DOHH2 (cell line): ENCODE results near the gene DHRS4.

ENCODE experiments used
- H3F3A ChIP-seq: fragments of 200-600 bp; sonication (generic), shearing (Covaris generic); 2 replicates; pipeline ENCODE4 v1.6.0; 2016; ENCODE audit warnings: antibody characterized with exemption, mild to moderate bottlenecking; ENCODE audit not compliant: control insufficient read depth, insufficient read depth
- H3K27ac ChIP-seq: fragments of 200-600 bp; sonication (generic); 2 replicates; pipeline ENCODE4 v1.5.1; 2014; ENCODE audit warnings: low read depth, mild to moderate bottlenecking, low read length, moderate library complexity
- H3K27me3 ChIP-seq: fragments of 200-600 bp; sonication (generic); 2 replicates; pipeline ENCODE4 v1.6.1; 2014; ENCODE audit warnings: mild to moderate bottlenecking, low read length, mixed read lengths; ENCODE audit not compliant: control insufficient read depth
- H3K36me3 ChIP-seq: fragments of 200-600 bp; sonication (generic); 2 replicates; pipeline ENCODE4 v1.6.1; 2014; ENCODE audit warnings: mild to moderate bottlenecking, low read length, moderate library complexity, mixed read lengths; ENCODE audit not compliant: control insufficient read depth
- H3K4me1 ChIP-seq: fragments of 200-600 bp; sonication (generic); 2 replicates; pipeline ENCODE4 v1.6.1; 2014; ENCODE audit warnings: mild to moderate bottlenecking, low read length, mixed read lengths; ENCODE audit not compliant: control insufficient read depth
- H3K4me2 ChIP-seq: fragments of 200-600 bp; sonication (generic); 2 replicates; pipeline ENCODE4 v1.6.0; 2014; ENCODE audit warnings: mild to moderate bottlenecking, low read length, moderate library complexity
- H3K4me3 ChIP-seq: fragments of 200-600 bp; sonication (generic); 2 replicates; pipeline ENCODE4 v1.5.1; 2014; ENCODE audit warnings: mild to moderate bottlenecking, low read length, mixed read lengths
- H3K79me2 ChIP-seq: fragments of 200-600 bp; sonication (generic); 2 replicates; pipeline ENCODE4 v1.6.1; 2014; ENCODE audit warnings: mild to moderate bottlenecking, low read length, mixed read lengths; ENCODE audit not compliant: control insufficient read depth
- H3K9me2 ChIP-seq: fragments of 200-600 bp; sonication (generic); replicated peaks from 2 replicates; pipeline ENCODE4 v1.6.1; 2014; ENCODE audit warnings: mild to moderate bottlenecking, low read length, mixed read lengths; ENCODE audit not compliant: control insufficient read depth
- H3K9me3 ChIP-seq: fragments of 200-600 bp; sonication (generic); 2 replicates; pipeline ENCODE4 v1.6.1; 2014; ENCODE audit warnings: antibody characterized with exemption, low read length, mixed read lengths; ENCODE audit not compliant: control insufficient read depth, insufficient read depth
- H4K20me1 ChIP-seq: fragments of 200-600 bp; sonication (generic); 2 replicates; pipeline ENCODE4 v1.6.0; 2014; ENCODE audit warnings: low read depth, mild to moderate bottlenecking, antibody characterized with exemption, low read length, moderate library complexity; ENCODE audit not compliant: control insufficient read depth, insufficient read depth
- EZH2phosphoT487 ChIP-seq: fragments of 200-600 bp; sonication (generic); IDR thresholded peaks from 2 replicates; pipeline ENCODE4 v1.6.1; 2017; ENCODE audit warnings: borderline replicate concordance, mild to moderate bottlenecking, antibody characterized with exemption, low read length, moderate library complexity, mixed read lengths
- TF ChIP-seq, protein P1 (sequence below): fragments of 200-600 bp; sonication (generic); IDR thresholded peaks from one replicate; pipeline ENCODE4 v1.5.1; 2014; ENCODE audit warnings: antibody characterized with exemption, mild to moderate bottlenecking, low read depth, low read length; ENCODE audit not compliant: poor library complexity, severe bottlenecking

The DHRS4 gene

DNA sequence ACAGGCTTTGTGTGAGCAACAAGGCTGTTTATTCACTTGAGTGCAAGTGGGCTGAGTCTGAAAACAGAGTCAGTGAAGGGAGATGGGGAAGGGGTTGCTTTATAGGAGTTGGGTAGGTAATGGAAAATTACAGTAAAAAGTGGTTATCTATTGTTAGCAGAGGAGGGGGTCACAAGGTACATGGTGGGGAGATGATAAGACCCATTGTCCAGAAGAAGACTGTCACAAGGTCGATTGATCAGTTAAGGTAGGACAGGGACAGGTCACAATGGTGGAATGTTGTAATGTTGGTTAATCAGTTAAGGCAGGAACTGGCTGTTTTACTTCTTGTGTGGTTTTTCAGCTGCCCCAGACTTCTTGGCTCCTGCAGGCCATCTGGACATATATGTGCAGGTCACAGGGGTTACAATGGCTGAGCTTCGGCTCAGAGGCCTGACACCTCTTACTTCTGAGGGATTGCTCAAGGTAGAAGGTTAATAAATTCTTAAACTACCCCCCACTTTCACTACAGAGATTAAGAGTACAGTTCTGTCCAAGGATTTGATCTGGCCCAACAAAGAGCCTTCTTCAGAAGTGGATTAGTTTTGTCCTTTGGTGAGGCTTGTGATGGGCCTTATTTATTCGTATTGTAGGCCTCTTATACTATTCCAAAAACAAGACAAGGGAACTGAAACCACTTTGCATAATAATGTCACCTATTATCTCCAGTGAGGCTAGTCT is 13.8 kb upstream of the DHRS4 start:
- H3K27ac ChIP-seq: no peak overlapping the region
- TF ChIP-seq, protein P1, sequence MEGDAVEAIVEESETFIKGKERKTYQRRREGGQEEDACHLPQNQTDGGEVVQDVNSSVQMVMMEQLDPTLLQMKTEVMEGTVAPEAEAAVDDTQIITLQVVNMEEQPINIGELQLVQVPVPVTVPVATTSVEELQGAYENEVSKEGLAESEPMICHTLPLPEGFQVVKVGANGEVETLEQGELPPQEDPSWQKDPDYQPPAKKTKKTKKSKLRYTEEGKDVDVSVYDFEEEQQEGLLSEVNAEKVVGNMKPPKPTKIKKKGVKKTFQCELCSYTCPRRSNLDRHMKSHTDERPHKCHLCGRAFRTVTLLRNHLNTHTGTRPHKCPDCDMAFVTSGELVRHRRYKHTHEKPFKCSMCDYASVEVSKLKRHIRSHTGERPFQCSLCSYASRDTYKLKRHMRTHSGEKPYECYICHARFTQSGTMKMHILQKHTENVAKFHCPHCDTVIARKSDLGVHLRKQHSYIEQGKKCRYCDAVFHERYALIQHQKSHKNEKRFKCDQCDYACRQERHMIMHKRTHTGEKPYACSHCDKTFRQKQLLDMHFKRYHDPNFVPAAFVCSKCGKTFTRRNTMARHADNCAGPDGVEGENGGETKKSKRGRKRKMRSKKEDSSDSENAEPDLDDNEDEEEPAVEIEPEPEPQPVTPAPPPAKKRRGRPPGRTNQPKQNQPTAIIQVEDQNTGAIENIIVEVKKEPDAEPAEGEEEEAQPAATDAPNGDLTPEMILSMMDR: no peak
- no peak for TF ChIP-seq EZH2phosphoT487
- H3K9me2 ChIP-seq: no peaks in the 10 kb centered on the region
- H3K4me1 ChIP-seq: no peaks in the 10 kb centered on the region
- no peak overlapping the region for H3K4me2 ChIP-seq
- H3K79me2 ChIP-seq: peaks cover 4% of the 10 kb centered on the region
- H3K4me3 ChIP-seq: no peak overlapping the region
- H3K9me3 ChIP-seq: no peaks in the 10 kb centered on the region
- H4K20me1 ChIP-seq: no peaks in the 10 kb centered on the region
- H3K27me3 ChIP-seq: no peaks in the 10 kb centered on the region
- no peaks in the 10 kb centered on the region for H3K36me3 ChIP-seq
- no peaks in the 10 kb centered on the region for H3F3A ChIP-seq

- Histone ChIP-seq H3K4me1 (no peaks in the 10 kb centered on the region), H3K79me2 (peaks cover 8% of the 10 kb centered on the region), H4K20me1 (no peaks in the 10 kb centered on the region), H3K27ac (no peak overlapping the region), H3K4me2 (no peak overlapping the region), H3K9me3 (no peaks in the 10 kb centered on the region), H3F3A (no peaks in the 10 kb centered on the region), H3K4me3 (no peak overlapping the region), H3K27me3 (no peaks in the 10 kb centered on the region), H3K9me2 (no peaks in the 10 kb centered on the region), H3K36me3 (no peaks in the 10 kb centered on the region)
- no peak for TF ChIP-seq EZH2phosphoT487
- TF ChIP-seq, protein P1: no peak
Observed at GRCh38 chr14:23941230-23941629, 12.3 kb upstream of the DHRS4 start.

GRCh38 chr14:23941669-23942068 is 11.9 kb upstream of the DHRS4 start:
- Histone ChIP-seq H3F3A (no peaks in the 10 kb centered on the region), H3K27ac (no peak overlapping the region), H3K79me2 (peaks cover 11% of the 10 kb centered on the region), H3K4me1 (no peaks in the 10 kb centered on the region), H3K9me3 (no peaks in the 10 kb centered on the region), H3K4me2 (no peak overlapping the region), H3K4me3 (no peak overlapping the region), H3K36me3 (no peaks in the 10 kb centered on the region), H3K9me2 (no peaks in the 10 kb centered on the region), H4K20me1 (no peaks in the 10 kb centered on the region), H3K27me3 (no peaks in the 10 kb centered on the region)
- TF ChIP-seq, protein P1: no peak
- no peak for TF ChIP-seq EZH2phosphoT487
